Raji (cell line): ENCODE data around the gene HIGD1A.

Experiments
- POLR2A ChIP-seq: IDR thresholded peaks from 2 replicates; pipeline ENCODE4 v1.6.1; 2011; ENCODE audit warnings: low read depth, low read length, control low read depth; ENCODE audit not compliant: insufficient read depth

HIGD1A gene

DNA sequence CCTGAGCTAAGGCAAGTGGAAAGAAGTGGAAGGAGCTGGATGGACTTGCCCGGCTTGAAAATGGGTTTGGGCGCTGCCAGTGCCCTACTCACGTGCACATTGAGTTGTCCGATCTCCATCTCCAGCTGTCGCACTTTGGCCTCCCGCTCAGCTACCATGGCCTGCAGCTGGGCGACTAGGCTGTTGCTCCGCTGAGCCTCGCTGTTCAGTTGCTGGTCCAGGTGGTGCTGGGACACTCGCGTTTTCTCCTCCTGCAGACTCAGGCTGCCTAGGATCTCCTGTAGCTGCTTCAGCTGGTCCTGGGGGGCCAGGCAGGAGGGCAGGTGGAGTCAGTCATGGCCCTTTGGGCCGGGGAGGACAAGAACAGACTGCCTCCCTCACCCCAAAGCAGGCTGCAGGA, 68.7 kb downstream of the HIGD1A start:
- TF ChIP-seq POLR2A = no peak

DNA sequence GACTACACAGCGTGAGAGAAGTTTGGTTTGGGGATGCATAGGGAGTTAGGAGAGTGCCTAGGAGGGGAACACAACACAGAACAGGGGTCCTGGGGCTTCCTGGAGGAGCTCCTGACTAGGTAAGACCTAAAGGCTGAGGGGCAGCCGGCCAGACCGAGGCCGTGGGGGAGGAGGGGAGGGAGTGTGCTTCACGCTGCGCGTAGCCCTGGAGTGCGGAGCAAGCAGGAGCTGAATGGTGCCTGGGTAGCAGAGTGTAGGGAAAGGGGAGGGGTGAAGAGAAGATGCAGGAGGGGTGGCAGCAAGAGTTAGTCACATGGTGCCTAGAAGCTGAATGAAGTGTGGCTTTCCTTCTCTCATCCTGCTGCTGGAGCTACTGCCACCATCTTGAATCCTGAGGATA, 69.3 kb downstream of the HIGD1A start:
- TF ChIP-seq POLR2A = no peak

DNA sequence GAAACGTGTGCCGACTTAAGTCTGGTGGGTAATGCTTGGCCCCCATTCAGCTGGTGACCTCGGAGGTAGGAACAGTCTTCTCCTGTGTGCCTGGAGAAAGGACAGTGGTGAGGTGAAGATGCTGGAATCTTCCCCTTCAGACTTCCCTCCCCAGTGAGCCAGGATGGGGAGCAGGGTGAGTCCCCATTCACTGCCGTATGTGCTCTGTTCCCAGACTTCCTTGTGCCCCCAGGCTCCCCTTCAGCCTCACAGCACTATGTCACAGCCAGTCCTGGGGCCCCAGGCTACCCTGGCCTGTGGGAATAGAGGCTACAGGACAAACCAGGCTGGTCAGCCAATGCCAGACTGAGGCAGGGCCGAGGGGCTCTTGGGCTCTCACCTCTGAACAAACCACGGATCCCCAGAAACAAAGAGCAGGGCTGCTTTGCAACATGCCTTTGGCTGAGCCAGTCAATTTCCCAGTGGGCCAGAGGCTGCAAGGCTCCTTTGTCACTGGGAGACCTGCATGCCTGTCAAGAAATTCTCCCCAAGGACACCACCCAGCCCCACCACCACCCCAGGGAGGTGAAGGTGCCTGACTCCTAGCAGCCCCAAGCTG, 69.9 kb downstream of the HIGD1A start:
- no peak for TF ChIP-seq POLR2A

DNA sequence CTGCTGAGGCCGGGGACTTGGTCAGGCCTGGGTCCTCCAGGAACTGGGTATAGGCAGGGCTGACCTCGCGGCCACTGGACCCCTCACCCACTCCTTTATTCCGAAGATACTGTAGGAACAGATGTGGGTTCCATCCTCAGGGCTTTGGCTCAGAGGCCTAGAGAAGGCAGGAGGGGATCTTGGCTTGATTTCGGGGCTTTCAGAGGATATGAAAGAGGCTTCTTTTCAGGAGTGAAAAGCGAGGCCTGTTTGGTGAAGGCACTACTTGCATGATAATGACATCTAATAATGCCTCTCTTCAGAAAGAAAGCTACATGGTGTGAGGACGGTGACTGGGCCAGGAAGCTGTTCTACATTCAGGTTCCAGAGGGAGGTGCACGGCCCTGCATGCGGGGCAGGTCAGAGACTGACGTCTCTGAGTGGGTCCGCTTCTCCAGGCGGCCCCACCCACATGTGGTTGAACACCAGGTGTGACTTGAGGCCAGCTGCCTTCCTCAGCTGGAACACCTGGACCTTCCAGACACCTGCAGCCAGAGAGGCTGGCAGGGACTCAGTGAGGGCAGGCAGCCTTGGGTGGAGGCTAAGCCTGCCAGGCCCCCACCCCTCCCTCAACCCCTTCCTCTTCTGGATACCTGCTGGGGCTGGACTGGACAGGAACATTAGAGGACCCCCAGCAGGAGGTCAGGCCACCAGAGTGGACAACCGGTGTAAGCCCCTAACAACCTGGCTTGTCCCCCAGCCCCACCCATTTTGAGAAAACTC, 70.6 kb downstream of the HIGD1A start:
- no peak for TF ChIP-seq POLR2A
